Urothelium cell line (cell line): ENCODE results near the gene SCN2A.

Experiments used
- DNase-seq: peaks from one replicate; pipeline ENCODE4 v3.0.0; 2011; ENCODE audit warnings: low spot score, mixed read lengths
- FAIRE-seq: peaks from 2 replicates; lab custom pipeline; 2011; peaks lifted over from hg19 to GRCh38; lab: Jason Lieb, UNC

SCN2A gene

DNA sequence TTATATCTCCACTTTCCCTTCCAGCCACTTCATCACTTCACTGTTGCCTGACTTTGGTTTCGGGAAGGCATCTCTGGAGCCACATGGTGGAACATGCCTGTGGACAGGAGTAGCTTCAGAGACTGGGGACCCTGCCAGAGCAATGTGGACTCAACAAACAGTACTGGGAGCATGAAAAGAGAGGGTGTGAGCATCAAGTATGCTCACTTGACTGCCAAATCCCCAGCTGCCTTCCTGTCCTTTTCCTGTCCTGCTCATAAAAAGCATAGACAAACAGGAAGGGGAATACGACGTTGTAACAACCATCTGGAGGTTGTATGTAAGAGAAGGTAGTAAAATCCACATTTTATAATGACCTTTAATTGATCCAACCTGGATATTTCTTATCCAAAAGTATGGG, 169.0 kb downstream of the SCN2A start:
- DNase-seq, result no peak
- FAIRE-seq, result no peak

DNA sequence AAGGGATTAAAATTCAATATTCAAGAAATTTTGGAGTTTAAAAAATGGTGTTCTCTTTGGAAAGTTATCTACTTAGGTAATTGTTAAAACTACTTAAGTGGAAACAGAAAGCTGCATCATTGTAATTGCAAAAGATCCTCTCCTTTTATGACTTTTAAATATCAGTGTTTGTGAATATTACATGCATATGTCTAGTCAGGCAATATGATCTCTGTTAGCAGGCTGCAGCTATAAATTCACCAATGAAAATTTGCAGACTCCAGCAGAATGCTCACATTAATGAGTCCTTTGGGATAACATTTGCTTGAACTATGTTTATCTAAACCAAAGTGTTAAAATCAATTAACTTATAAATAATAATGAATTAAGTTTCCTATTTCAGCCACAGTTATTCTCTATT, 171.1 kb downstream of the SCN2A start:
- no peak for DNase-seq
- FAIRE-seq, result no peak

DNA sequence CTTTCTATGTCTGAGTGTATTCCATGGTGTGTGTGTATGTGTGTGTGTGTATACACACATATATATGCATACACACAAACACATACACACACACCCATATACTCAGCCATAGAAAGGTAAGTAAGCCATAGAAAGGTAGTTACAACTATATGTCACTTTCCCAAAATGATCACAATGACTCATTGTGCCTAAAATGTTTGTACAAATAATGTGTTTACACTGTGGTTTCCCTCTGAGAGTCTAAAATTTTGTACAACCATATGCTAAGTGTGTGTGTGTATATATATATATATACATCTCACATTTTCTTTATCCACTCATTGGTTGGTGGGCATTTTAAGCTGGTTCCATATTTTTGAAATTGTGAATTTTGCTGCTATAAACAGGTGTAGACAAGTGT, 175.0 kb downstream of the SCN2A start:
- FAIRE-seq, result no peak
- no peak for DNase-seq

DNA sequence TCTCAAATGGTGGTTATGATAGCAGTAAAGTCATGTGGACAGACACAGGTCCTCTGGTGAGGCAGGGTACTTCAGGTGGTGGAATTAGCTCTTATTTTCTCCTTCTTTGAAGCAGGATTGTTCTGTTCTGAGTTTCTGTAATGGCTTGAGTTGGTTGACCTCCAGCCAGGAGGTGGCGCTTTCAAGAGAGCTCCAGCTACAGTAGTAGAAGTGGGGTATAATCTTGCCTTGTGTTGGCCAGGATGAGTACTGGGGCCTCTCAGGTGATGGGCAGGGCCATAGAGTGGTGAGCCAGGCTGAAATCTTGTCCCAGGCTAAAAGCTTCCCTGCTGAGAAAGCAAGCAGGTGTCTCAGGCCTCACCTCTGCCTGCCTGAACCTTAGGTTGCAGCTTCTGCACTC, 177.8 kb downstream of the SCN2A start:
- DNase-seq (no peak), FAIRE-seq (no peak)

DNA sequence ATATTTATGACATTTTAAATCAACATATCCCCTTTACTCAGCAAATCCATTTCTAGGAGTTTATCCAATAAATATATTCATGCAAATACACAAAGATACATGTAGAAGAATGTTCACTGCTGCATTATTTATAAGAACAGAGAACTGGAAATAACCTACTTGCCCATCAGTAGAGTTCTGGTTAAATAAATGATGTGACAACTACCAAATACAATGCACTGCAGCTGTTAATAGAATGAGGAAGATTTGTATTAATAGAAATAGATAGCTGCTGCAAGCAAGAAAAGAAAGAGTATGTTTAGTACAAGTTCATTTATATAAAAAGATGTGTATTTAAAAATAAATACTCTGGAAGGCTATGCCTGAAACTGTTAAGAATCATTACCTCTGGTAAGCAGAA, 181.0 kb downstream of the SCN2A start:
- no peak for FAIRE-seq
- no peak for DNase-seq

DNA sequence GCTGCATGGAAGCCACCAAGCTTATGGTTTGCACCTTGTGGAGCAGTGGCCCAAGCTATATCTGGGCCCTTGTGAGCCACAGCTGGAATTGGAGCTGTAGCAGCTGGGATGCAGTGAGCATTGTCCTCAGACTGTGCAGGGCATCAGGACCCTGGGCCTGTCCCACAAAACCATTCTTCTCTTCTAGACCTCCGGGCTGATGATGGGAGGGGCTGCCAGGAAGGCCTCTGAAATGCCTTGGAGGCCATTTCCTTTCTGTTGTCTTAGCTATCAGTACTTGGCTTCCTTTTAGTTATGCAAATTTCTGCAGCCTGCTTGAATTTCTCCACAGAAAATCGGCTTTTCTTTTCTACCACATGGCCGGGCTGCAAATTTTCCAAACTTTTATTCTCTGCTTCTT, 183.9 kb downstream of the SCN2A start:
- no peak for DNase-seq
- FAIRE-seq, result no peak

DNA sequence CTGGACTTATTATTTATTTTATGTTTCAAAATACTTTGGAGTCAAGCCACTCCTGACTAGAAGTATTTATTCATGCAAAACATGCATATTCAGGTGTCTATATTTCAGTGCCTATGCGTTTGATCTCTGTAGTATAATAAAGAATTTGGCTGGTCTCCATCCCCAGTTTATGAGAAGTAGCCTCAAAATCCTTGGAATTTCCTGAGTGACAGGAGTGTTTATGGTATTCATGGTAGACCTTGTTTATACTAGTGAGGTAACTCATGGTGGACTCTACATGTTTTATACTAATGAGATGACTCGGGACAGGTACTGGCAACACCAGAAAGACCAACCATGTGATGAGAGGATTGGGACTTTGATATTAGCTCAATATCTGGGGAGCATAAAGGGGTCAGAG, 186.3 kb downstream of the SCN2A start:
- FAIRE-seq (no peak), DNase-seq (no peak)

DNA sequence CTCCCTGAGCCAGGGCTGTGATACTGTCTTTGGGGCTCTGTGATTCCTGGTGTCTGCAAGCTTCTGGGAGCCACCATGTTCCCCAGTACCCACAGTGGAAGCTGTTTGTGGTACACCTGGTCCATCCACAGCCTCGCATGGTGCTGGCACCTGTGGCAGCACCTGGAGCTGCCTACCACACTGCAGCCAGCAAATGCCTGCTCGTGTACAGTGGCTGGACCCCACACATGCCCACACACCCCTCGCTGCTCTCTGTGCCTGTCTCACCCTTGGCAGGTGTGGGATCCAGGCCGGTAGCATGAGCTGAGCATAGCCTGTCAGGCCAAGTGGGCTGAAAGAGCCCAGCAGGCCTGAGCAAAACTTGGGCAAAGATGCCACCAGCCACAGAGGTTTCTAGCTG, 188.5 kb downstream of the SCN2A start:
- DNase-seq (no peak), FAIRE-seq (no peak)

DNA sequence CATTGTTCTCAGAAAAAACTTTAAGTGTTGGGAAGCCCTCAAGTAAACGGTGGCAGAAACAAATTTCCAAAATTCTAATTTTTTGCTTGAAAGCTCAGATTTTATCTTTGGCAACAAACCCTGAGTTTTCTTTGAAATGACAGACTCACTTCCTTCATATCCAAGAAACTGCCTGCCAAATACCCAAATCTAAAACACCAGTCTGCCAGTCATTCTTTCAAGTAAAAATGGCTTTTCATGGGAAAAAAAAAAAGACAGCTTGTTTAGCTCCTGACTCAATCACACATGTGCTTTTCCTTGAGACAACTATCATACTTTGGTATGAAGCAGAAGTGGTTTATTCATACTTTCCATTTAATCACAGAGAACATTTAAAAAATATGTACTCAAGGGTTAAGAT, 189.7 kb downstream of the SCN2A start:
- DNase-seq, result no peak
- no peak for FAIRE-seq

DNA sequence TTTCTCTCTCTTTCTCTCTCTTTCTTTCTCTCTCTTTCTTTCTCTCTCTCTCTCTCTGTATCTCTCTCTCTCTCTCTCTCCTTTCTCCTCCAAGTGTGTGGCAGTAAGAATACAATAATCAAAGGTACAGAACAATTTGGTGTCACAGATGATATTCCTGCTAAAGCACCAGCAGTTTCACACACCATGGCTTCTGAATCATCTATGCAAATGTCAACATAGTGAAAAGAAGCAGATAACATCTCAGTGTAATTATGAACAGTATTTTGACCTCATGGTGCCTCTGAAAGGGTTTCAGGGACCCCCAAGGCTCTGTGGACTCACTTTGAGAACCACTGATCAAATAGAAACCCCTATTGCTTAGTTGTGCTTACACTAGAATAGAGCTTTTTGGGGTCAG, 191.8 kb downstream of the SCN2A start:
- FAIRE-seq (no peak), DNase-seq (no peak)

DNA sequence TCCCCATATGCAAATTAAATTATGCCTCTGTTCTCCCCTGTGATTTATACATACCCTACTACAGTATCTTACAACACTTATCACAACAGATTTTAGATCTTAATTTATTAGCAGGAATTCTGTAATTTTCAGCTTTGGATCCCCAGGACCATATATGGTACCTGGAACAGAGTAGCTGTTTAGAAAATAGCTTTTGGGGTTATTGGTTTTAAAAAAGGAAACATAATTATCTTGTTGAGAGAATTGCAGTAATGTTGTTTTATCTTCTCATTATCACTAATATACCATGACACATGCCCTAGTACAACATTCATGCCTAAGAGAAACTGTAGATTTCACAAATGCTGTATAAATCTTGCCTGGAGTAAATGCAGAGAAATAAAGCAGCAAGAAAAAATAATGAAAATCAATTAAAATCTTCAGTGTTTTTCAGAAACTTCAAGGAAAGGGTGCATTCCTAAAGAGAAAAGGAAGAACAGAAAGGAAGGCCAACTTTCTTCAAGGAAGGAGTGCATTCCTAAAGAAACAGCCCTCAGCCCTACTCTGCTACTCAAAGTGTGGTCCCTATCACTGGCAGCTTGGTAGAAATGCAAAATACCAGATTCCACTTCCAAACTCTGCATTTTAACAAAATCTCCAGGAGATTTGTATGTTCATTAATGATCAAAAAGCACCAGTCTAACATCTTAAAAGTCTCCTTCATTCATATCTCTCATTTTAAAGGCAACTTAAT, 193.2 kb downstream of the SCN2A start:
- DNase-seq (no peak), FAIRE-seq (no peak)

DNA sequence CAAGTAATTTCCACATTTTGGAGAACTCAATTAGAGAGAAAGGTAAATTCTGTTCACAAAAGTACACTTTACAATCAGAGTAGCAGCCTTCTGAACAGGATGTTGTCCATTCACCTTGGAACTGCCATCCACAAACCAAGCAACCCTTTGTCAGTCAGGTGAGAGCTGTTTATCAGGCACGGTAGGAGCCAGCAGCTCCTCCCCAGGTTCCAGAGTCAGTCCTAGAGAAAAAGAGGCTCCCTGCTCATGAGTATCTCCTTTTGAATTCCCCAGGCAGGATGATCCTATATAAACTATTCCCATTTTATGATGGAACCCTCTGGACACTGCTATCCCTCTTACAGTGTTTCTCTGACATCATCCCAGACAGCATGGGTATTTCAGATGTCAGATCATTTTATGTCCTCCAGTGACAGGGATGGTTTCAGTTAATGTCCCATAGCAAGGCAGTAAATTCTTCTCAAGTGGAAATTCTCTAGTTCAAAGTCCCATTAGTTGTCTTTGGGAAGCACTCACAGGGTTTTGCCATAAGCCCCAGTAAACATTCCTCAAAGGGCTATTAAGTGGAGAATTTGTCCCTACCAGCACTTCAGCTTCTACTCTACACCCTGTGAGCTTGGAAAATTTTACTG, 195.8 kb downstream of the SCN2A start:
- DNase-seq (no peak), FAIRE-seq (no peak)

DNA sequence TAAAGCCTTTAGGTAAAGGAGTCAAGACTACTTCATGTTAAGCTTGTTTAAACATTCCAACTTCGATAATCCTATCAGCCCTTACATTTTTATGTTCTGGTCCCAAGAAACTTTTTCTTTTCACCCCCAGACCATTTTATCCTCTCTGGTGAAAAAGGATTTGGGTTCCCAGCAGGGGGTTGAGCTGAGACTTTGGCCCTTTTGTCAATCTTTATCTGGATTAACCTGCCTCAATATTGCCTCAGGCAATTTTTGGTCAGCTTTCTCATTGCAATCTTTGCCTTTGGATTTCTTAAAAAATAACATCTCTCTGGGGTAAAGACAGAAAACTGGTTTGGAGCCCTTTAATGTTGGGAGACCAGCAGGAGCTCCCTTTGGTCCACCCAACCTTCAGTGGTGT, 196.4 kb downstream of the SCN2A start:
- FAIRE-seq (no peak), DNase-seq (no peak)

DNA sequence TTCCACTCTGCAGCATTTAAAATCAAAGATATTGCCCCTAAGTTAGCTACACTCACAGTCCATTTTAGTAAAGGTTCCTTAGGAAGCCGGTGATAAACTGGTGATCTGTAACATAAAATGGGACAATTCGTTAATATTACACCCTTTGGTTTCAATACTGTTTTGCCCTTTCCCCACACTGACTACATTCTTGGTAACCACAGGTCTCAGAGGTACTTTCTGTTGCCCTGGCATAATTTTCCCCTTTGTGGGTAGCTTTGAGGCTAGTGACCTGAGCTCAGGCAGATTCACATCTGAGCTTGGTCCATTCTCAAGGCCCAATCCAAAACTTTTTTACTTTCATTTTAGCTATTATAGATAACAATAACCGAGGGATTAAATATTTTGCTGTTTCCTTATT, 197.3 kb downstream of the SCN2A start:
- DNase-seq (no peak), FAIRE-seq (no peak)

DNA sequence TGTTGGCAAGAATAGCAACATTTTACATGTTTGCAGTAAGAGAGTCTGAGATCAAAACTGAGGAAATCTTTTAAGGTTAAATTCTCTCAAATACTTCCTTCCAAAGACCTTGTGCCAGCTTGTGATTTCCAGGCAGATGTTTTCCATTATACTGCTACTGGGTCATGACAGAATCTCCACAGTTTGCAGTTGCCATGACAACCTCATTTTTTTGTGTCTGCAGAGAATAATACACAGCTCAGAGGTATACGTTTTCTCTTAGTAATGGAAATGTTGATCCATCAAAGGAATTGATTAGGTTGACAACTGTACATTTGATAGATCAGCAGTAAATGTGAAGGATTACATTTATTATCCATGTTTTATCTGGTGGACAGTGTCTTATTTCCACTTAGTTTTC, 201.2 kb downstream of the SCN2A start:
- peak; percentile 4 for DNase-seq

More for the DNA sequence above, 201.2 kb downstream of the SCN2A start:
- no peak for FAIRE-seq
